ENCODE measurements around the gene GRIN3A. TPM values are rescaled to one million over a fixed set of nuclear protein-coding genes. Genes with fewer than 3 reads are reported as not detected.
"Not testable (repeated sequence)": the region's sequence is repeated elsewhere in the genome, so short reads cannot be mapped to it uniquely, and the experiment has no call there.

The GRIN3A gene
- total RNA-seq, 4 donors from 2014 or later = under 0.01 to 0.69 (median 0.41) TPM

DNA sequence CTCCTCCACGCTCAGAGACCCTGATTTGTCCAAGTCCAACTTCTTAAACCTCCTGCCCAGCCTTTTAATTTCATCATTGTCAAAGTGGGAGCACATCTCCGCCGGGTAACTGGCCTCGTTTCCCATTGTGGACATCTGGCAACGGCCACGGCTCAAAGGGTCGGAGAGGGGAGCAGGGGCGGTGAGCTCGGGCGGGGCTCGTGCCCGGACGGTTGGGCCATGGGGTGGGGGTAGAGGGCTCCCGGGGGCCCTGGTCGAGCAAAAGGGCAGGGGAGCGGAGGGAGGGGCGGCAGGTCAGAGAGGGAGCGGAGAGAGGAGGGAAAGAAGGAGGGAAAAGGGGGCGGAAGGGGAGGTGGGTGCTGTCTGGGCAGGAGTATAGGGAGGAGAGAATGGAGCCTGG is 143.7 kb downstream of the GRIN3A start, which contains the start of gene PPP3R2:
PPP3R2 (minus strand) TSS at position 174 of the 400 bp plus-strand sequence; CDS start at position 126, 48 bp downstream.
- 83 to 86% methylated on average over 5 to 11 of the region's 19 CpGs for WGBS, 2 donors (ENCODE audit: low coverage in 1 of 2)
- H3K27me3 ChIP-seq = no peaks in the 10 kb centered on the region
- H3K4me3 ChIP-seq = no peak within 1 kb of the TSS
- H3K9me3 ChIP-seq = no peaks in the 10 kb centered on the region
- no peaks in the 10 kb centered on the region for H3K4me1 ChIP-seq
- TF ChIP-seq, protein P1, sequence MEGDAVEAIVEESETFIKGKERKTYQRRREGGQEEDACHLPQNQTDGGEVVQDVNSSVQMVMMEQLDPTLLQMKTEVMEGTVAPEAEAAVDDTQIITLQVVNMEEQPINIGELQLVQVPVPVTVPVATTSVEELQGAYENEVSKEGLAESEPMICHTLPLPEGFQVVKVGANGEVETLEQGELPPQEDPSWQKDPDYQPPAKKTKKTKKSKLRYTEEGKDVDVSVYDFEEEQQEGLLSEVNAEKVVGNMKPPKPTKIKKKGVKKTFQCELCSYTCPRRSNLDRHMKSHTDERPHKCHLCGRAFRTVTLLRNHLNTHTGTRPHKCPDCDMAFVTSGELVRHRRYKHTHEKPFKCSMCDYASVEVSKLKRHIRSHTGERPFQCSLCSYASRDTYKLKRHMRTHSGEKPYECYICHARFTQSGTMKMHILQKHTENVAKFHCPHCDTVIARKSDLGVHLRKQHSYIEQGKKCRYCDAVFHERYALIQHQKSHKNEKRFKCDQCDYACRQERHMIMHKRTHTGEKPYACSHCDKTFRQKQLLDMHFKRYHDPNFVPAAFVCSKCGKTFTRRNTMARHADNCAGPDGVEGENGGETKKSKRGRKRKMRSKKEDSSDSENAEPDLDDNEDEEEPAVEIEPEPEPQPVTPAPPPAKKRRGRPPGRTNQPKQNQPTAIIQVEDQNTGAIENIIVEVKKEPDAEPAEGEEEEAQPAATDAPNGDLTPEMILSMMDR (IDR thresholded peaks at IDR 0.05) = no peak
- no peak for TF ChIP-seq POLR2AphosphoS5 (IDR thresholded peaks at IDR 0.05)
- no peak for TF ChIP-seq POLR2A (IDR thresholded peaks at IDR 0.05)
- TF ChIP-seq EP300 (IDR thresholded peaks at IDR 0.05) = no peak
- ATAC-seq = no peak
- H3K27ac ChIP-seq = no peak within 1 kb of the TSS
- no peaks in the 10 kb centered on the region for H3K36me3 ChIP-seq

DNA sequence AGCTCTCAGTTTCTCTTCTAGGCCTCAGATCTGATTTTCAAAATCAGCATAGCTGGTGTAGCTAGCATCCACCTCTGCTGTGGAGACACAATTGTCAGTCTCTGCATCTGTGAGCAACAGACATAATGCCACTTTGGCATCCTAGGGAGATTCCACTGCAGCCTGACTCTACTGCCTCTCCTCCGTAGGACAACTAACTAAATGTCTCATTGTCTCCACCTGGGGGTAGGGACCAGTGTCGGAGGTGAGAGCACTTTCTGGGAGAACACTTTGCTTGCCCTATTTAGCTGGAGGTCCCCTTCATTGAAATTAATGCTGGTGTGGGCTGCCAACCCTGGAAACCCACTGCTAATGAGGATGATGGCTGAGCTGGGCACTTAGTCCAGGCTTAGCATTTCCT is 145.1 kb downstream of the GRIN3A start:
- H3K27ac ChIP-seq = no peak overlapping the region
- WGBS, 2 donors (ENCODE audit: low coverage in 1 of 2) = 90% methylated on average over 2 of the region's 2 CpGs; no CpG with 5 or more reads in 1 of the 2 donors
- ATAC-seq = no peak
- H3K36me3 ChIP-seq = no peaks in the 10 kb centered on the region
- no peak for TF ChIP-seq POLR2AphosphoS5 (IDR thresholded peaks at IDR 0.05)
- H3K4me1 ChIP-seq = no peaks in the 10 kb centered on the region
- H3K27me3 ChIP-seq = no peaks in the 10 kb centered on the region
- H3K9me3 ChIP-seq = no peaks in the 10 kb centered on the region
- no peak overlapping the region for H3K4me3 ChIP-seq

DNA sequence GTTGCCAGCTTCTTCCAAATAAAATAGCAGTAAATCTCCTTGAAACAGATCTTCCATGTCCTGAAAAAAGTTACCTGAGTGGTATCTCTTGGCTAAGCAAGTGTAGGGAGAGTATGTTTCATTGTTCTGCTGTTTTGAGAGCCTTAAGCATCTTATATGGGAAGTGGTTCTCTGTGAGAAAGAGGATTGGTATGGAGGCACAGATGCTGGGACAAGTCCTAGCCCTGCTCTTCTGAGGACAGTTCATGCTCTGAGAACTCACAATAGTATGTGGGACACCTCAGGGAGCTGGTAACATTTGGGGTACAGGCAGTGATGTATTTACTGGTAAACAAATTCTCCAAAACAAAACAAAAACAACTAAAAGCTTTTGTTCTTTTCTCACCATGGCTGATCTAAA is 145.7 kb downstream of the GRIN3A start:
- no peaks in the 10 kb centered on the region for H3K36me3 ChIP-seq
- H3K27me3 ChIP-seq = no peaks in the 10 kb centered on the region
- ATAC-seq = no peak
- no peaks in the 10 kb centered on the region for H3K9me3 ChIP-seq
- H3K27ac ChIP-seq = no peak overlapping the region
- TF ChIP-seq POLR2AphosphoS5 (IDR thresholded peaks at IDR 0.05) (no peak), EP300 (IDR thresholded peaks at IDR 0.05) (no peak), POLR2A (IDR thresholded peaks at IDR 0.05) (no peak)
- TF ChIP-seq, protein P1 (IDR thresholded peaks at IDR 0.05) = no peak
- H3K4me1 ChIP-seq = no peaks in the 10 kb centered on the region
- no peak overlapping the region for H3K4me3 ChIP-seq

DNA sequence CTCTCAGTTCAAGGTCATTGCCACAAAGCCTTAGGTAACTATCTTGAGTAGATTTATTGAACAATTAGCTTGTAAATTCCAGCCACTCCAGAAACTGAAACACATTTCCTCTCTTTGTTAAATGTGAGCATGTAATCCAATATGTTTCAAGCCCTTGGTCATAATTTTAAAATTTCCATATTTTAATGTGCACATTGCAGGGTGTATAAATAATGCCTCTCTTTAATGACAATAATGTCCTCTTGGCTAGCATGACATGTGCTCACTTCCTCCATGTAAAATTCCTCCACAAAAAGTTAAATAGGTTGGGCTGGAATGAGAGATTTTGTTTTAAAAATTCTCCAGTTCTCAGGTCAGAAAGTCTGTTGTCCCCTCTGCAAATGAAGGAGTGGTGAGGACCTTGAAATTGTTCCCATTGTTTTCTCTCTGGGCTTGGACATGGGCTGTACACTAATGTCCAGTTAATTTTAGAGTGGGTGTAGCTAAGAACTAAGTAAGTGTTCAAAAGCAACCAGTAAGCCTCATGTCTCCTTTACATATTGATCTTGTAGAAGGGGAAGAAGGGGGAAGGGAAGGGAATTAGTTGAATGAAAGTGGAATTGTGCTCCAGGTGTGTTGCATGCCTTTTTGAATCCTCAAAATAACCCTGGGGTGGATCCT is 146.5 kb downstream of the GRIN3A start:
- ATAC-seq = no peak
- Histone ChIP-seq H3K36me3 (no peaks in the 10 kb centered on the region), H3K4me3 (no peak overlapping the region), H3K4me1 (no peaks in the 10 kb centered on the region), H3K27ac (no peak overlapping the region), H3K27me3 (no peaks in the 10 kb centered on the region), H3K9me3 (no peaks in the 10 kb centered on the region)
- TF ChIP-seq POLR2AphosphoS5 (IDR thresholded peaks at IDR 0.05) (no peak), EP300 (IDR thresholded peaks at IDR 0.05) (no peak), POLR2A (IDR thresholded peaks at IDR 0.05) (no peak)
- TF ChIP-seq, protein P1 (IDR thresholded peaks at IDR 0.05) = no peak

DNA sequence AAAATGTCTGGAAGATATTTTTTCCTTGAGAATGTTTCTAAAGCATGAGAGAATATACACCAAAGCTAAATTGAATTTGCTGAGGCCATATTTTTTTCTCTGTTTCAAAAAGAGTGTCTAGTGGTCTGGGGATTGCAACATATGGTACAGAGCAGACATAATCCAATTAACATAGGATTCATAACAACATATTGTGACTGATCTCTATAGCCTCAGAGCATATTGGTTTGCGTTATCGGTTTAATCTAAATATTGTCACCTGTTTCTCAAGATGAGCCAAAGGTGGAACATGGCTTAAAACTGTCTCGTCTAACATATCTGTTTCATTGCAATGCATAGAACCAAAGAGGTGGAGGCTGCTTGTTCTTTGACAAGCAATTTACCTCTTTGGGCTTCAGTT is 147.5 kb downstream of the GRIN3A start:
- no peaks in the 10 kb centered on the region for H3K9me3 ChIP-seq
- H3K36me3 ChIP-seq = no peaks in the 10 kb centered on the region
- no peak for ATAC-seq
- TF ChIP-seq POLR2A (IDR thresholded peaks at IDR 0.05) = no peak
- TF ChIP-seq POLR2AphosphoS5 (IDR thresholded peaks at IDR 0.05) = no peak
- TF ChIP-seq, protein P1 (IDR thresholded peaks at IDR 0.05) = no peak
- TF ChIP-seq EP300 (IDR thresholded peaks at IDR 0.05) = no peak
- H3K27ac ChIP-seq = no peak overlapping the region
- 73 to 82% methylated on average over 3 of the region's 3 CpGs for WGBS, 2 donors (ENCODE audit: low coverage in 1 of 2)
- no peaks in the 10 kb centered on the region for H3K4me1 ChIP-seq
- H3K27me3 ChIP-seq = no peaks in the 10 kb centered on the region
- H3K4me3 ChIP-seq = no peak overlapping the region

DNA sequence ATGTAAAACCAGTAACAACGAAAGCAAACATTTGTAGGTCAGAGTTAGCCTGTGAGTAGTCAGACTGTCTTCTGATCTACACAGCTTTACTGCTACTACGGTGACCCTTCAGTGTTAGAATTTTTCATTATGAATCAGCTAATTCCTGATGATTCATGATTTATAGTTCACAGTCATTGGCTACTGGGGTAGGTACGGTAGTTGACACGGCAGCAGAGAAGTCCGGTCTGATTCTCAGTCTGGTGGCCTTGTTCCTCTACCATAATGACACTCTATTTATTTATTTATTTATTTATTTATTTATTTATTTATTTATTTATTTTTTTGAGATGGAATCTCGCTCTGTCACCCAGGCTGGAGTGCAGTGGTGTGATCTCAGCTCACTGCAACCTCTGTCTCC is 148.4 kb downstream of the GRIN3A start:
- H3K4me3 ChIP-seq, H3K27me3 ChIP-seq, ATAC-seq: not testable (repeated sequence)

More for the DNA sequence above, 148.4 kb downstream of the GRIN3A start:
- H3K9me3 ChIP-seq, H3K27ac ChIP-seq, H3K4me1 ChIP-seq, H3K36me3 ChIP-seq: not testable (repeated sequence)
- 82 to 83% methylated on average over 3 to 5 of the region's 6 CpGs for WGBS, 2 donors (ENCODE audit: low coverage in 1 of 2)
